ENCODE results near the gene FKBP2.

The FKBP2 gene

GRCh38 chr11:64290352-64291261, 49.7 kb downstream of the FKBP2 start:
- H3K4me3 ChIP-seq (replicated peaks; ENCODE audit: insufficient read depth, low read length): no peak overlapping the region
- no peak overlapping the region for H3K27ac ChIP-seq (replicated peaks)

DNA sequence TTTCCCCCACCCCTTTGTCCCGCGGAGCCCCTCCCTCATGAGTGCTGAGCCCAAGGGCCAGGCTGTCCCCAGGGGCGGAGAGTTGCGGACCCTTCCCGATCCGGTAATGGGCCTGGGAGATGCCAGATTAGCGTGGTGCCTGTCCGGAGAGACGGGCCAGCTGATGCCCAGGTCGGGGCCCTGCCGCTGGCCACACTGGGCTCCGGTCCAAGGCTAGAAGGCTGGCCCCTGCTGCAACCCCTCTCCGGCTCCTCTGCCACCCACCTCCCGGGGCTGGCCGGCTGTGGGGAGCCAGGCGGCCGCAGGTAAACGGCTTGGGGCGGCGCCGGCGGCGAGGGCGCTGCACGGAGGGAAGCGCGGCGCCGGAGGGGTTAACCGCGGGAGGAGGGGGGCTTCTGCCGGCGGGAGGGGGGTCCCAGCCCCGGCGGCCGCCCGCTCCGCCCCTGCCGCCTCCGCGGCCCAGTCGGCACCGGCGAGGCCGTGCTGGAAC, 50.4 kb downstream of the FKBP2 start, which contains the start of gene KCNK4:
Gene KCNK4 (plus strand): TSS at position 41 of the 490 bp plus-strand sequence. CDS start 1,717 bp downstream, outside the sequence.
- no peak within 1 kb of the TSS for H3K4me3 ChIP-seq (replicated peaks; ENCODE audit: insufficient read depth, low read length)
- no peak for DNase-seq (ENCODE audit: low read depth in 1 of 2, low spot score in 1 of 2)
- H3K27me3 ChIP-seq (ENCODE audit: insufficient read depth, poor library complexity, severe bottlenecking): peaks cover 49% of the 10 kb centered on the region
- TF ChIP-seq CTCF (IDR thresholded peaks at IDR 0.05; ENCODE audit: insufficient read depth, low read length) (no peak), POLR2AphosphoS5 (IDR thresholded peaks at IDR 0.05; ENCODE audit: low read depth) (no peak), SPI1 (IDR thresholded peaks at IDR 0.05; ENCODE audit: borderline replicate concordance, low read depth) (no peak), GABPA (IDR thresholded peaks at IDR 0.05; ENCODE audit: low read depth) (no peak)
- TF ChIP-seq, protein P1, sequence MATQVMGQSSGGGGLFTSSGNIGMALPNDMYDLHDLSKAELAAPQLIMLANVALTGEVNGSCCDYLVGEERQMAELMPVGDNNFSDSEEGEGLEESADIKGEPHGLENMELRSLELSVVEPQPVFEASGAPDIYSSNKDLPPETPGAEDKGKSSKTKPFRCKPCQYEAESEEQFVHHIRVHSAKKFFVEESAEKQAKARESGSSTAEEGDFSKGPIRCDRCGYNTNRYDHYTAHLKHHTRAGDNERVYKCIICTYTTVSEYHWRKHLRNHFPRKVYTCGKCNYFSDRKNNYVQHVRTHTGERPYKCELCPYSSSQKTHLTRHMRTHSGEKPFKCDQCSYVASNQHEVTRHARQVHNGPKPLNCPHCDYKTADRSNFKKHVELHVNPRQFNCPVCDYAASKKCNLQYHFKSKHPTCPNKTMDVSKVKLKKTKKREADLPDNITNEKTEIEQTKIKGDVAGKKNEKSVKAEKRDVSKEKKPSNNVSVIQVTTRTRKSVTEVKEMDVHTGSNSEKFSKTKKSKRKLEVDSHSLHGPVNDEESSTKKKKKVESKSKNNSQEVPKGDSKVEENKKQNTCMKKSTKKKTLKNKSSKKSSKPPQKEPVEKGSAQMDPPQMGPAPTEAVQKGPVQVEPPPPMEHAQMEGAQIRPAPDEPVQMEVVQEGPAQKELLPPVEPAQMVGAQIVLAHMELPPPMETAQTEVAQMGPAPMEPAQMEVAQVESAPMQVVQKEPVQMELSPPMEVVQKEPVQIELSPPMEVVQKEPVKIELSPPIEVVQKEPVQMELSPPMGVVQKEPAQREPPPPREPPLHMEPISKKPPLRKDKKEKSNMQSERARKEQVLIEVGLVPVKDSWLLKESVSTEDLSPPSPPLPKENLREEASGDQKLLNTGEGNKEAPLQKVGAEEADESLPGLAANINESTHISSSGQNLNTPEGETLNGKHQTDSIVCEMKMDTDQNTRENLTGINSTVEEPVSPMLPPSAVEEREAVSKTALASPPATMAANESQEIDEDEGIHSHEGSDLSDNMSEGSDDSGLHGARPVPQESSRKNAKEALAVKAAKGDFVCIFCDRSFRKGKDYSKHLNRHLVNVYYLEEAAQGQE (IDR thresholded peaks at IDR 0.05; ENCODE audit: insufficient replicate concordance, low read depth): no peak
- H3K27ac ChIP-seq (replicated peaks): no peak within 1 kb of the TSS

More at GRCh38 chr11:64290352-64291261, 49.7 kb downstream of the FKBP2 start:
- no peak for DNase-seq (ENCODE audit: low read depth in 1 of 2, low spot score in 1 of 2)
- TF ChIP-seq SPI1 (IDR thresholded peaks at IDR 0.05; ENCODE audit: borderline replicate concordance, low read depth) (no peak), GABPA (IDR thresholded peaks at IDR 0.05; ENCODE audit: low read depth) (no peak), CTCF (IDR thresholded peaks at IDR 0.05; ENCODE audit: insufficient read depth, low read length) (no peak), POLR2AphosphoS5 (IDR thresholded peaks at IDR 0.05; ENCODE audit: low read depth) (no peak)
- TF ChIP-seq, protein P1 (IDR thresholded peaks at IDR 0.05; ENCODE audit: insufficient replicate concordance, low read depth): no peak
- peaks cover 42% of the 10 kb centered on the region for H3K27me3 ChIP-seq (ENCODE audit: insufficient read depth, poor library complexity, severe bottlenecking)

GRCh38 chr11:64291752-64292459, 51.0 kb downstream of the FKBP2 start:
- no peak for DNase-seq (ENCODE audit: low read depth in 1 of 2, low spot score in 1 of 2)
- H3K27me3 ChIP-seq (ENCODE audit: insufficient read depth, poor library complexity, severe bottlenecking): peaks cover 55% of the 10 kb centered on the region
- no peak overlapping the region for H3K27ac ChIP-seq (replicated peaks)

More at GRCh38 chr11:64291752-64292459, 51.0 kb downstream of the FKBP2 start:
- TF ChIP-seq, protein P1 (IDR thresholded peaks at IDR 0.05; ENCODE audit: insufficient replicate concordance, low read depth): no peak
- H3K4me3 ChIP-seq (replicated peaks; ENCODE audit: insufficient read depth, low read length): no peak overlapping the region
